ENCODE data around the gene SPON1.
"Not testable (repeated sequence)": the region's sequence is repeated elsewhere in the genome, so short reads cannot be mapped to it uniquely, and the experiment has no call there.

The SPON1 gene

GRCh38 chr11:14275076-14275475, 312.6 kb downstream of the SPON1 start:
- DNase-seq = no peak
- Histone ChIP-seq H3K36me3 (ENCODE audit: control insufficient read depth in 4 of 4, insufficient read depth in 4 of 4, low read length in 3 of 4) (no peaks in the 10 kb centered on the region), H3K27me3 (replicated peaks in 2 of 5; ENCODE audit: control insufficient read depth in 4 of 5, insufficient read depth in 5 of 5, low read length in 4 of 5) (peaks cover 0 to 56% (median 15%) of the 10 kb centered on the region in 5 experiments), H3K4me1 (ENCODE audit: control extremely low read depth in 1 of 4, control insufficient read depth in 4 of 4, insufficient read depth in 4 of 4, low read length in 3 of 4) (peaks cover 13 to 20% (median 19%) of the 10 kb centered on the region in 4 experiments), H3K27ac (ENCODE audit: insufficient read depth in 1 of 2, low read depth in 1 of 2, low read length in 2 of 2, poor library complexity in 1 of 2, severe bottlenecking in 2 of 2) (no peak overlapping the region), H3K4me3 (ENCODE audit: control insufficient read depth in 1 of 7, extremely low read depth in 1 of 7, insufficient read depth in 4 of 7, low read depth in 2 of 7, low read length in 6 of 7) (no peak overlapping the region), H3K9me3 (ENCODE audit: control extremely low read depth in 1 of 5, control insufficient read depth in 4 of 5, insufficient read depth in 2 of 5, low read depth in 1 of 5, low read length in 4 of 5) (no peaks in the 10 kb centered on the region)
- ChIA-PET POLR2A (no interaction called here), CTCF (no interaction called here)

- WGBS (ENCODE audit: insufficient coverage) = 100% methylated on average over 1 of the region's 1 CpG
- peaks cover 0 to 52% (median 13%) of the 10 kb centered on the region in 5 experiments for H3K27me3 ChIP-seq (replicated peaks in 2 of 5; ENCODE audit: control insufficient read depth in 4 of 5, insufficient read depth in 5 of 5, low read length in 4 of 5)
- CTCF ChIA-PET; H3K36me3 ChIP-seq (ENCODE audit: control insufficient read depth in 4 of 4, insufficient read depth in 4 of 4, low read length in 3 of 4); H3K4me1 ChIP-seq (ENCODE audit: control extremely low read depth in 1 of 4, control insufficient read depth in 4 of 4, insufficient read depth in 4 of 4, low read length in 3 of 4); POLR2A ChIA-PET; H3K27ac ChIP-seq (ENCODE audit: insufficient read depth in 1 of 2, low read depth in 1 of 2, low read length in 2 of 2, poor library complexity in 1 of 2, severe bottlenecking in 2 of 2); H3K9me3 ChIP-seq (ENCODE audit: control extremely low read depth in 1 of 5, control insufficient read depth in 4 of 5, insufficient read depth in 2 of 5, low read depth in 1 of 5, low read length in 4 of 5); DNase-seq; H3K4me3 ChIP-seq (ENCODE audit: control insufficient read depth in 1 of 7, extremely low read depth in 1 of 7, insufficient read depth in 4 of 7, low read depth in 2 of 7, low read length in 6 of 7): not testable (repeated sequence)
Observed at GRCh38 chr11:14278869-14279268, 316.3 kb downstream of the SPON1 start.

GRCh38 chr11:14288189-14288935, 325.8 kb downstream of the SPON1 start:
- Histone ChIP-seq H3K27ac (ENCODE audit: insufficient read depth in 1 of 2, low read depth in 1 of 2, low read length in 2 of 2, poor library complexity in 1 of 2, severe bottlenecking in 2 of 2) (no peak overlapping the region), H3K9me3 (ENCODE audit: control extremely low read depth in 1 of 5, control insufficient read depth in 4 of 5, insufficient read depth in 2 of 5, low read depth in 1 of 5, low read length in 4 of 5) (no peaks in the 10 kb centered on the region), H3K4me1 (ENCODE audit: control extremely low read depth in 1 of 4, control insufficient read depth in 4 of 4, insufficient read depth in 4 of 4, low read length in 3 of 4) (no peaks in the 10 kb centered on the region), H3K36me3 (ENCODE audit: control insufficient read depth in 4 of 4, insufficient read depth in 4 of 4, low read length in 3 of 4) (peaks cover 0 to 4% (median 0%) of the 10 kb centered on the region in 4 experiments), H3K27me3 (replicated peaks in 2 of 5; ENCODE audit: control insufficient read depth in 4 of 5, insufficient read depth in 5 of 5, low read length in 4 of 5) (peaks cover 0 to 23% (median 6%) of the 10 kb centered on the region in 5 experiments), H3K4me3 (ENCODE audit: control insufficient read depth in 1 of 7, extremely low read depth in 1 of 7, insufficient read depth in 4 of 7, low read depth in 2 of 7, low read length in 6 of 7) (no peak overlapping the region)
- DNase-seq = no peak
- POLR2A ChIA-PET = no interaction called here
- CTCF ChIA-PET = interaction anchor here (1.0 to 1.1 kb wide), 2 partner anchors 19 to 168 kb away, joined by 3 read pairs; no protein-coding TSS in a partner anchor
- WGBS (ENCODE audit: insufficient coverage) = 100% methylated on average over 1 of the region's 2 CpGs

GRCh38 chr11:14290422-14290821, 327.9 kb downstream of the SPON1 start:
- peaks cover 0 to 13% (median under 1%) of the 10 kb centered on the region in 5 experiments for H3K27me3 ChIP-seq (replicated peaks in 2 of 5; ENCODE audit: control insufficient read depth in 4 of 5, insufficient read depth in 5 of 5, low read length in 4 of 5)
- H3K27ac ChIP-seq (ENCODE audit: insufficient read depth in 1 of 2, low read depth in 1 of 2, low read length in 2 of 2, poor library complexity in 1 of 2, severe bottlenecking in 2 of 2) = no peak overlapping the region
- ChIA-PET CTCF (interaction anchor here (0.7 to 2.0 kb wide), 3 partner anchors 9 to 12 kb away, joined by 3 to 8 read pairs (median 3); no protein-coding TSS in a partner anchor), POLR2A (no interaction called here)
- H3K4me3 ChIP-seq (ENCODE audit: control insufficient read depth in 1 of 7, extremely low read depth in 1 of 7, insufficient read depth in 4 of 7, low read depth in 2 of 7, low read length in 6 of 7) = no peak overlapping the region
- H3K9me3 ChIP-seq (ENCODE audit: control extremely low read depth in 1 of 5, control insufficient read depth in 4 of 5, insufficient read depth in 2 of 5, low read depth in 1 of 5, low read length in 4 of 5) = no peaks in the 10 kb centered on the region
- DNase-seq = no peak
- no peaks in the 10 kb centered on the region for H3K4me1 ChIP-seq (ENCODE audit: control extremely low read depth in 1 of 4, control insufficient read depth in 4 of 4, insufficient read depth in 4 of 4, low read length in 3 of 4)
- H3K36me3 ChIP-seq (ENCODE audit: control insufficient read depth in 4 of 4, insufficient read depth in 4 of 4, low read length in 3 of 4) = peaks cover 0 to 4% (median 0%) of the 10 kb centered on the region in 4 experiments
- WGBS (ENCODE audit: insufficient coverage) = 100% methylated on average over 1 of the region's 3 CpGs

GRCh38 chr11:14299921-14300320, 337.4 kb downstream of the SPON1 start:
- H3K27me3 ChIP-seq (replicated peaks in 2 of 5; ENCODE audit: control insufficient read depth in 4 of 5, insufficient read depth in 5 of 5, low read length in 4 of 5) = peaks cover 0 to 26% (median 5%) of the 10 kb centered on the region in 5 experiments
- no peak overlapping the region for H3K27ac ChIP-seq (ENCODE audit: insufficient read depth in 1 of 2, low read depth in 1 of 2, low read length in 2 of 2, poor library complexity in 1 of 2, severe bottlenecking in 2 of 2)

GRCh38 chr11:14300661-14301304, 338.3 kb downstream of the SPON1 start:
- H3K36me3 ChIP-seq (ENCODE audit: control insufficient read depth in 4 of 4, insufficient read depth in 4 of 4, low read length in 3 of 4) = no peaks in the 10 kb centered on the region
- no peak overlapping the region for H3K27ac ChIP-seq (ENCODE audit: insufficient read depth in 1 of 2, low read depth in 1 of 2, low read length in 2 of 2, poor library complexity in 1 of 2, severe bottlenecking in 2 of 2)
- peaks cover 0 to 8% (median 1%) of the 10 kb centered on the region in 4 experiments for H3K4me1 ChIP-seq (ENCODE audit: control extremely low read depth in 1 of 4, control insufficient read depth in 4 of 4, insufficient read depth in 4 of 4, low read length in 3 of 4)
- CTCF ChIA-PET = interaction anchor here (0.8 to 12.1 kb wide), 18 partner anchors 8 to 185 kb away, joined by 3 to 179 read pairs (median 4); no protein-coding TSS in a partner anchor
- DNase-seq = peak; percentile 54 to 85 (median 84)
- peaks cover 0 to 24% (median 5%) of the 10 kb centered on the region in 5 experiments for H3K27me3 ChIP-seq (replicated peaks in 2 of 5; ENCODE audit: control insufficient read depth in 4 of 5, insufficient read depth in 5 of 5, low read length in 4 of 5)
- no peak overlapping the region for H3K4me3 ChIP-seq (ENCODE audit: control insufficient read depth in 1 of 7, extremely low read depth in 1 of 7, insufficient read depth in 4 of 7, low read depth in 2 of 7, low read length in 6 of 7)
- H3K9me3 ChIP-seq (ENCODE audit: control extremely low read depth in 1 of 5, control insufficient read depth in 4 of 5, insufficient read depth in 2 of 5, low read depth in 1 of 5, low read length in 4 of 5) = no peaks in the 10 kb centered on the region
- POLR2A ChIA-PET = interaction anchor here (0.8 kb wide), 1 partner anchor 154 kb away, joined by 3 read pairs; no protein-coding TSS in a partner anchor
- WGBS (ENCODE audit: insufficient coverage) = 16% methylated on average over 3 of the region's 6 CpGs

More at GRCh38 chr11:14299921-14300320, 337.4 kb downstream of the SPON1 start:
- Histone ChIP-seq H3K4me1 (ENCODE audit: control extremely low read depth in 1 of 4, control insufficient read depth in 4 of 4, insufficient read depth in 4 of 4, low read length in 3 of 4) (peaks cover 0 to 8% (median 1%) of the 10 kb centered on the region in 4 experiments), H3K9me3 (ENCODE audit: control extremely low read depth in 1 of 5, control insufficient read depth in 4 of 5, insufficient read depth in 2 of 5, low read depth in 1 of 5, low read length in 4 of 5) (no peaks in the 10 kb centered on the region), H3K36me3 (ENCODE audit: control insufficient read depth in 4 of 4, insufficient read depth in 4 of 4, low read length in 3 of 4) (no peaks in the 10 kb centered on the region), H3K4me3 (ENCODE audit: control insufficient read depth in 1 of 7, extremely low read depth in 1 of 7, insufficient read depth in 4 of 7, low read depth in 2 of 7, low read length in 6 of 7) (no peak overlapping the region)
- POLR2A ChIA-PET = no interaction called here
- DNase-seq = no peak
- CTCF ChIA-PET = interaction anchor here (0.8 to 12.1 kb wide), 8 partner anchors 8 to 154 kb away, joined by 3 to 179 read pairs (median 4); no protein-coding TSS in a partner anchor
- WGBS (ENCODE audit: insufficient coverage) = no CpG with 5 or more reads among the region's 1 CpG

GRCh38 chr11:14304601-14305000, 342.1 kb downstream of the SPON1 start:
- Histone ChIP-seq H3K4me3 (ENCODE audit: control insufficient read depth in 1 of 7, extremely low read depth in 1 of 7, insufficient read depth in 4 of 7, low read depth in 2 of 7, low read length in 6 of 7) (no peak overlapping the region), H3K9me3 (ENCODE audit: control extremely low read depth in 1 of 5, control insufficient read depth in 4 of 5, insufficient read depth in 2 of 5, low read depth in 1 of 5, low read length in 4 of 5) (no peaks in the 10 kb centered on the region), H3K27me3 (replicated peaks in 2 of 5; ENCODE audit: control insufficient read depth in 4 of 5, insufficient read depth in 5 of 5, low read length in 4 of 5) (peaks cover 0 to 16% (median 5%) of the 10 kb centered on the region in 5 experiments), H3K4me1 (ENCODE audit: control extremely low read depth in 1 of 4, control insufficient read depth in 4 of 4, insufficient read depth in 4 of 4, low read length in 3 of 4) (peaks cover 0 to 14% (median 5%) of the 10 kb centered on the region in 4 experiments), H3K27ac (ENCODE audit: insufficient read depth in 1 of 2, low read depth in 1 of 2, low read length in 2 of 2, poor library complexity in 1 of 2, severe bottlenecking in 2 of 2) (no peak overlapping the region), H3K36me3 (ENCODE audit: control insufficient read depth in 4 of 4, insufficient read depth in 4 of 4, low read length in 3 of 4) (no peaks in the 10 kb centered on the region)
- DNase-seq = no peak
- CTCF ChIA-PET = interaction anchor here (0.8 to 12.1 kb wide), 12 partner anchors 11 to 603 kb away, joined by 3 to 179 read pairs (median 4); no protein-coding TSS in a partner anchor
- POLR2A ChIA-PET = no interaction called here
